ENCODE measurements around the gene TMEM259. TPM values are rescaled to one million over a fixed set of nuclear protein-coding genes. Genes with fewer than 3 reads are reported as not detected.
A peak's percentile ranks its signal among the peaks of the same experiment; 100 is the strongest.
"Not testable (repeated sequence)": the region's sequence is repeated elsewhere in the genome, so short reads cannot be mapped to it uniquely, and the experiment has no call there.

TMEM259 gene
- total RNA-seq, 1 donor from 2014 or later, result 257 TPM

DNA sequence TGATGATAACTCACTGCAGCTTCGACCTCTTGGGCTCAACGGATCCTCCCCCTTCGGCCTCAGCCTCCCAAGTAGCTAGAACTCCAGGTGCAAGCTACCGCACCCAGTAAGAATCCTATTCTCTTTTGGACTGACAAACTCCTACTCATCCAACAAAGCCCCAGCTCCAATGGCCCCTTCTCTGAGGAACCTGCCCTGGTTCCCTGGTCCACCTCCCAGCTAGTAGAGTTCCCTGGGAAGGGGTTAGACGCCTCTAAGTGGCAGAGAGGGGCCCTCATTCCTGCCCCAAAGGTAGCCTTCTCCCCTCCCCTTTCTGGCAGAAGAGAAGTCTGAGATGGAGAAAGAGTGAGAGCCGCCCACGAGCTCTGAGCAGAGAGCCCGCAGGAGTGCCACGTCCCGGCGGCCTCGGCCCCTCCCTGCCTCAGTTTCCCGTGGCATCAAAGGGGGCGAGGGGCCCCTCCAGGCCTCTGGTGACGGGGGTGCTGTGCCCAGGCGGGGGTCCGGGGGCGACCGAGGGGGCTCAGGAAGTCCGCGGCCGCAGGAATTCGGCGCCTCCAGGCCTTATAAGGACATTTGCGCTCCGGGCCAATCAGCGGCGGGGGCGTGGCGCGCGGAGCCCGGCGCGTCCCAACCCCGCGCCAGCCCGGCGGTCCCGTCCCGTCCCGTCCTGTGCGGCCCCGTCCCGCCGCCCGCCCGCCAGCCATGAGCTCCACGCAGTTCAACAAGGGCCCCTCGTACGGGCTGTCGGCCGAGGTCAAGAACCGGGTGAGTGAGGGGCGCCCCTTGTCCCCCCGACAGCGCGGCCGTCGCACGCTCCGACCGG lies 5.2 kb upstream of the TMEM259 start, which contains the start of gene CNN2:
Gene CNN2, plus strand, starts transcription at position 649 of the 823 bp plus-strand sequence. Its CDS starts 54 bp downstream, at position 703.
- ChIA-PET CTCF (interaction anchor here (1.1 to 3.6 kb wide), 7 partner anchors 13 to 218 kb away, joined by 3 to 15 read pairs (median 6); partner anchors contain the start of genes ABCA7 and ARHGAP45), POLR2A (interaction anchor here (0.5 to 13.8 kb wide), 20 partner anchors 9 to 411 kb away, joined by 3 to 365 read pairs (median 5); partner anchors contain the start of genes ABCA7, ARHGAP45, CIRBP and WDR18)
- Mint-ChIP-seq H3K27me3 (no peaks in the 10 kb centered on the region), H3K36me3 (ENCODE audit: low read depth) (peaks cover 25% of the 10 kb centered on the region), H3K9me3 (no peaks in the 10 kb centered on the region), H3K27ac (peak within 1 kb of the TSS; percentile 91), H3K4me3 (peak within 1 kb of the TSS; percentile 95), H3K4me1 (peaks cover 32% of the 10 kb centered on the region)
- intact Hi-C loops (cut with micrococcal nuclease), result loop anchor here (1.0 kb wide), 1 partner anchor 15 kb away; no protein-coding TSS in a partner anchor
- TF ChIP-seq, protein P1, sequence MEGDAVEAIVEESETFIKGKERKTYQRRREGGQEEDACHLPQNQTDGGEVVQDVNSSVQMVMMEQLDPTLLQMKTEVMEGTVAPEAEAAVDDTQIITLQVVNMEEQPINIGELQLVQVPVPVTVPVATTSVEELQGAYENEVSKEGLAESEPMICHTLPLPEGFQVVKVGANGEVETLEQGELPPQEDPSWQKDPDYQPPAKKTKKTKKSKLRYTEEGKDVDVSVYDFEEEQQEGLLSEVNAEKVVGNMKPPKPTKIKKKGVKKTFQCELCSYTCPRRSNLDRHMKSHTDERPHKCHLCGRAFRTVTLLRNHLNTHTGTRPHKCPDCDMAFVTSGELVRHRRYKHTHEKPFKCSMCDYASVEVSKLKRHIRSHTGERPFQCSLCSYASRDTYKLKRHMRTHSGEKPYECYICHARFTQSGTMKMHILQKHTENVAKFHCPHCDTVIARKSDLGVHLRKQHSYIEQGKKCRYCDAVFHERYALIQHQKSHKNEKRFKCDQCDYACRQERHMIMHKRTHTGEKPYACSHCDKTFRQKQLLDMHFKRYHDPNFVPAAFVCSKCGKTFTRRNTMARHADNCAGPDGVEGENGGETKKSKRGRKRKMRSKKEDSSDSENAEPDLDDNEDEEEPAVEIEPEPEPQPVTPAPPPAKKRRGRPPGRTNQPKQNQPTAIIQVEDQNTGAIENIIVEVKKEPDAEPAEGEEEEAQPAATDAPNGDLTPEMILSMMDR (IDR thresholded peaks at IDR 0.05), result no peak
- peak; percentile 61 for ATAC-seq (ENCODE audit: low read depth)
- DNase-seq, result peak; percentile 76

DNA sequence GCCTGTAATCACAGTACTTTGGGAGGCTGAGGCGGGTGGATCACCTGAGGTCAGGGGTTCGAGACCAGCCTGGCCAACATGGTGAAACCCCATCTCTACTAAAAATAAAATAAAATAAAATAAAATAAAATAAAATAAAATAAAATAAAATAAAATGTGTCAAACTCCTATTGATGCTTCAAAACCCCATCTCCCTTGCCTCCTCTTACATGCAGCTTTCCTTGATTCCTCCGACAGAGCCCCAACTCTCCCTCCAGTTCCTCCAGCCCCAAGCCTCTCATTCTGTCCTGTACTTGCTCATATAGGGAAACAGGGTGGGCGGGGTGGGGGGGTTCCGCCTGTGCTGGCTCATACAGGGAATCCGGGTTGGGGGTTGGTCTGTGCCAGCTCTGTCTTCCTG lies 4.2 kb upstream of the TMEM259 start:
- Mint-ChIP-seq H3K36me3 (ENCODE audit: low read depth) (peaks cover 19% of the 10 kb centered on the region), H3K4me1 (peaks cover 27% of the 10 kb centered on the region)
- H3K4me3 Mint-ChIP-seq; H3K9me3 Mint-ChIP-seq; H3K27me3 Mint-ChIP-seq; ATAC-seq (ENCODE audit: low read depth); DNase-seq; intact Hi-C loops (cut with micrococcal nuclease); H3K27ac Mint-ChIP-seq: not testable (repeated sequence)
- CTCF ChIA-PET, result interaction anchor here (1.1 to 3.6 kb wide), 2 partner anchors 24 to 40 kb away, joined by 3 to 13 read pairs; no protein-coding TSS in a partner anchor
- POLR2A ChIA-PET, result interaction anchor here (0.6 to 13.8 kb wide), 6 partner anchors 15 to 218 kb away, joined by 4 to 365 read pairs (median 29); partner anchors contain the start of genes ABCA7 and ARHGAP45

DNA sequence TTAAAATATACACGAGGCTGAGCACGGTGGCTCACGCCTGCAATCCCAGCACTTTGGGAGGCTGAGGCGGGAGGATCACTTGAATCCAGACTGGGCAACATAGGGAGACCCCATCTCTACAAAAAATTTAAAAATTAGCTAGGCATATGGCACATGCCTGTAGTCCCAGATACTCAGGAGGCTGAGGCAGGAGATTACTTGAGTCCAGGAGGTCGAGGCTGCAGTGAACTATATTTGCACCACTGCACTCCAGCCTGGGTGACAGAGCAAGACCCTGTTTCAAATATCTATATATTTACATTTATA lies 2.9 kb upstream of the TMEM259 start:
- CTCF ChIA-PET, H3K4me3 Mint-ChIP-seq: not testable (repeated sequence)

DNA sequence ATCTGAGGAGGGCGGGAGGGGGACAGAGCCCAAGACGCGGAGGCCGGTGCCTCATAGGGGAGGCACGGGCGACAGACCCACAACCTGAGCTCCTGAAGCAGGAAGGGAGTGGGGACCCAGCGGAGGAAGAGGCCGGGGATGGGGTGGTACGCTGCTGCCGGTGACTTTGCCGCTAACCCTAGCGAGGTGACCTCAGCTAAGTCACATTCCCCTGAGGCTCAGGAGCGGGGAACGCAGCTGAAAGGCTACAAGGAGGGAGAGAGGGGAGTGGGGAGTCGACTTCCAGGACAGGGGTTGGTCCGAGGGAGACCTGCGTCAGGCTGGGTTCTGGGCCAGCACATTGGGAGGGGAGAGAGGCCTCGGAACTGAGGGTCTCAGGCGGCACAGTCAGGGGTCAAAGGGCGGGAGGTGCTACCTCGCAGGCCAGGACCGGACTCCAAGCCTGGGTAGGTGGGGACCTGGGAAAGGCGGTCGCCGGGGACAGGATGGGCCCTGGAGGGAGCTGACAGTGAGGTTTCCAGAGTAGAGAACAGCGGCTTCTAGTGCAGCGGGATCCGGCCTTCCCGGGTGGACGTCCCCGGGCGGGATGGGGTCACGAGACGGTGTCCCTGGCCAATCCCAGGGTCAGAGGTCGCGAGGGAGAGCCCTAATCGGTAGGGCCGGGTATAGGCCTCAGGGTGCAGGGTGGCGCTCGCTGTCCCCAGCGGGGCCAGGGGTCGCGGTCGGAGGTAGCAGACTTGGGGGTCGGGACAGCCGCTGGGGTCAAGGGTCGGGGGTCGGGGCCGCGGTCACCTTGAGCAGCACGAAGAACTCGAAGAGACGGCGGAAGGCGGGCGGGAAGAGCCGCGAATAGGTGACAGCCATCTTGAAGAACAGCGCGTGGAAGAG lies 699 bp downstream of the TMEM259 start:
- TF ChIP-seq, protein P1 (IDR thresholded peaks at IDR 0.05), result no peak
- Mint-ChIP-seq H3K27me3 (no peaks in the 10 kb centered on the region), H3K27ac (peak overlapping the region; percentile 77), H3K36me3 (ENCODE audit: low read depth) (peaks cover 15% of the 10 kb centered on the region), H3K4me1 (peaks cover 58% of the 10 kb centered on the region), H3K9me3 (no peaks in the 10 kb centered on the region), H3K4me3 (peak overlapping the region; percentile 87)
- intact Hi-C loops (cut with micrococcal nuclease), result loop anchor here (2.0 kb wide), 1 partner anchor 19 kb away; the partner anchor contains the start of gene GRIN3B
- DNase-seq (no peak), ATAC-seq (ENCODE audit: low read depth) (no peak)
- CTCF ChIA-PET, result interaction anchor here (1.2 kb wide), 1 partner anchor 224 kb away, joined by 3 read pairs; no protein-coding TSS in a partner anchor
- POLR2A ChIA-PET, result interaction anchor here (0.6 to 13.8 kb wide), 12 partner anchors 8 to 1806 kb away, joined by 3 to 365 read pairs (median 4); partner anchors contain the start of genes ABCA7, ARHGAP45, CIRBP and FAM174C

More for the DNA sequence above, 2.9 kb upstream of the TMEM259 start:
- Mint-ChIP-seq H3K4me1 (peaks cover 33% of the 10 kb centered on the region), H3K36me3 (ENCODE audit: low read depth) (peaks cover 18% of the 10 kb centered on the region)
- H3K9me3 Mint-ChIP-seq; DNase-seq; intact Hi-C loops (cut with micrococcal nuclease); ATAC-seq (ENCODE audit: low read depth); H3K27me3 Mint-ChIP-seq; H3K27ac Mint-ChIP-seq: not testable (repeated sequence)
- POLR2A ChIA-PET, result interaction anchor here (0.9 to 13.8 kb wide), 3 partner anchors 16 to 245 kb away, joined by 3 to 365 read pairs (median 3); partner anchors contain the start of genes ABCA7, CIRBP and GPX4

DNA sequence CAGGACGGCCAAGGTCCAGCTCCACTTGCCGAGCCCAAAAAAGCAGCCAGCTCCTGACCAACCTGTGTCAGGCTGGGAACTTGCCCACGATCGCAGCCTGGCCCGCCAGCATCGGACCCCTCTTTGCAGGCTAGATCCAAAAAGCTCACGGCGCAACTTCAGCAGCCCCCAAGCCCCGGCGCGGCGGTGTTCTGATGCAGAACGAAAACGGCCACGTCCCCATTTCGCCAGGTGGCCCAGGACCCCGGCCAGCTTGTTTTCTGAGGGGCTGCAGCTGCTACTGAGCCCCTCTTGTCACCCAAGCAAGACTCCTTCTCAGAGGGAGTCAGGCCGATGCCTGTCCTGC lies 1.3 kb downstream of the TMEM259 start:
- TF ChIP-seq, protein P1 (IDR thresholded peaks at IDR 0.05), result no peak
- CTCF ChIA-PET, result interaction anchor here (1.2 kb wide), 1 partner anchor 225 kb away, joined by 3 read pairs; no protein-coding TSS in a partner anchor
- Mint-ChIP-seq H3K27me3 (no peaks in the 10 kb centered on the region), H3K4me3 (peak overlapping the region; percentile 87), H3K4me1 (peaks cover 58% of the 10 kb centered on the region), H3K9me3 (no peaks in the 10 kb centered on the region), H3K27ac (peak overlapping the region; percentile 77), H3K36me3 (ENCODE audit: low read depth) (peaks cover 15% of the 10 kb centered on the region)
- intact Hi-C loops (cut with micrococcal nuclease), result no loop called here
- DNase-seq, result no peak
- POLR2A ChIA-PET, result interaction anchor here (0.5 to 13.8 kb wide), 12 partner anchors 8 to 1807 kb away, joined by 3 to 365 read pairs (median 4); partner anchors contain the start of genes ABCA7, ARHGAP45, CIRBP and WDR18
- ATAC-seq (ENCODE audit: low read depth), result no peak
